Body of pancreas (tissue), 4 donors: ENCODE results near the gene GRK7. TPM values are rescaled to one million over a fixed set of nuclear protein-coding genes. Genes with fewer than 3 reads are reported as not detected.

Experiments
- ATAC-seq: fragments of 150-250 bp; one replicate; pipeline ENCODE4 v1.9.1; 2016
- DNase-seq, 4 donors: peaks; one replicate each; pipeline ENCODE4 v3.0.0-alpha.2; 2019
- H3K27ac ChIP-seq, 4 donors: fragments of 200-600 bp; sonication (generic); 1 replicate in 3 of 4; 2 replicates in 1 of 4; pipeline versions ENCODE4 v1.5.1 to v1.6.1; 2016 to 2019; ENCODE audit warnings: mild to moderate bottlenecking in 1 of 4, mixed read lengths in 1 of 4, moderate library complexity in 1 of 4
- H3K27me3 ChIP-seq, 2 donors: fragments of 200-600 bp; sonication (generic); one replicate each; pipeline ENCODE4 v1.6.0; 2016; ENCODE audit warnings: mild to moderate bottlenecking in 1 of 2
- H3K36me3 ChIP-seq, 2 donors: fragments of 200-600 bp; sonication (generic); replicated peaks in 1 of 2; 2 replicates each; pipeline ENCODE4 v1.5.1; 2016; ENCODE audit warnings: low read depth in 2 of 2; ENCODE audit not compliant: insufficient read depth in 1 of 2
- H3K4me1 ChIP-seq: fragments of 200-600 bp; sonication (generic); one replicate; pipeline ENCODE4 v1.6.0; 2016
- H3K4me3 ChIP-seq, 2 donors: fragments of 200-600 bp; sonication (generic); 1 replicate in 1 of 2; 2 replicates in 1 of 2; pipeline ENCODE4 v1.5.1; 2016 to 2019
- H3K9me3 ChIP-seq, 3 donors: fragments of 200-600 bp; sonication (generic); 1 replicate in 2 of 3; 2 replicates in 1 of 3; pipeline ENCODE4 v1.5.1; 2016
- CTCF ChIP-seq, 7 experiments: fragments of 450-650 bp in 4 of 7; fragments of 200-600 bp in 3 of 7; sonication (generic) in 3 of 7; IDR thresholded peaks; one replicate each; pipeline ENCODE4 v1.5.1; 2016 to 2019; ENCODE audit warnings: antibody characterized with exemption in 7 of 7
- POLR2A ChIP-seq, 3 donors: fragments of 450-650 bp; IDR thresholded peaks; one replicate each; pipeline ENCODE4 v1.6.1; 2016; ENCODE audit warnings: antibody characterized with exemption in 3 of 3, mild to moderate bottlenecking in 2 of 3
- WGBS, 2 donors: methylation state at CpG; one replicate each; pipeline ENCODE4 v1.1.5; 2017; 5-methylcytosine and 5-hydroxymethylcytosine counted together
- intact Hi-C: fragments of 100-400 bp; cut with DNase I; formaldehyde crosslinking; loops from one replicate; pipeline ENCODE4 v1.15.1; 2023
- total RNA-seq, 2 donors: library from RNA; depleted of rRNA; stranded (reverse); fragments of >200 nt; gene quantifications; one replicate each; pipeline ENCODE4 v1.1.0, GENCODE V29; 2016

GRK7 gene
- total RNA-seq, 2 donors from 2014 or later, result not detected

GRCh38 chr3:141764465-141764864 lies 1.3 kb downstream of the GRK7 start:
- ATAC-seq (no peak), DNase-seq (no peak)
- Histone ChIP-seq H3K36me3 (no peaks in the 10 kb centered on the region), H3K27me3 (no peaks in the 10 kb centered on the region), H3K27ac (no peak overlapping the region), H3K4me1 (no peaks in the 10 kb centered on the region), H3K4me3 (no peak overlapping the region), H3K9me3 (no peaks in the 10 kb centered on the region)
- intact Hi-C loops, result no loop called here
- TF ChIP-seq CTCF (IDR thresholded peaks at IDR 0.05), result no peak
- no peak for TF ChIP-seq POLR2A (IDR thresholded peaks at IDR 0.05)
- 96 to 100% methylated on average over 1 of the region's 1 CpG for WGBS, 2 donors

GRCh38 chr3:141764986-141765385 lies 1.8 kb downstream of the GRK7 start:
- Histone ChIP-seq H3K9me3 (no peaks in the 10 kb centered on the region), H3K27ac (no peak overlapping the region), H3K4me3 (no peak overlapping the region), H3K27me3 (no peaks in the 10 kb centered on the region), H3K36me3 (no peaks in the 10 kb centered on the region), H3K4me1 (no peaks in the 10 kb centered on the region)
- 63 to 88% methylated on average over 2 of the region's 2 CpGs for WGBS, 2 donors
- DNase-seq (no peak), ATAC-seq (no peak)
- TF ChIP-seq POLR2A (IDR thresholded peaks at IDR 0.05) (no peak), CTCF (IDR thresholded peaks at IDR 0.05) (no peak)
- intact Hi-C loops, result no loop called here

- WGBS, 2 donors, result 75 to 83% methylated on average over 2 of the region's 2 CpGs
Measured at GRCh38 chr3:141767066-141767465, 3.9 kb downstream of the GRK7 start.

GRCh38 chr3:141769221-141769894 lies 6.2 kb downstream of the GRK7 start:
- H3K27ac ChIP-seq, result no peak overlapping the region
- 49% methylated on average over 6 of the region's 6 CpGs for WGBS, 2 donors
- no peaks in the 10 kb centered on the region for H3K36me3 ChIP-seq
- ATAC-seq (no peak), DNase-seq (no peak)
- no peaks in the 10 kb centered on the region for H3K9me3 ChIP-seq
- H3K4me3 ChIP-seq, result no peak overlapping the region
- TF ChIP-seq POLR2A (IDR thresholded peaks at IDR 0.05) (no peak), CTCF (IDR thresholded peaks at IDR 0.05) (no peak)
- H3K27me3 ChIP-seq, result no peaks in the 10 kb centered on the region
- H3K4me1 ChIP-seq, result no peaks in the 10 kb centered on the region
- intact Hi-C loops, result no loop called here

More at GRCh38 chr3:141767066-141767465, 3.9 kb downstream of the GRK7 start:
- Histone ChIP-seq H3K4me1 (no peaks in the 10 kb centered on the region), H3K4me3 (no peak overlapping the region), H3K36me3 (no peaks in the 10 kb centered on the region), H3K9me3 (no peaks in the 10 kb centered on the region), H3K27ac (no peak overlapping the region), H3K27me3 (no peaks in the 10 kb centered on the region)
- ATAC-seq (no peak), DNase-seq (no peak)
- intact Hi-C loops, result no loop called here
- no peak for TF ChIP-seq POLR2A (IDR thresholded peaks at IDR 0.05)
- no peak for TF ChIP-seq CTCF (IDR thresholded peaks at IDR 0.05)

GRCh38 chr3:141773676-141774075 lies 10.5 kb downstream of the GRK7 start:
- ATAC-seq (no peak), DNase-seq (no peak)
- H3K27me3 ChIP-seq, result no peaks in the 10 kb centered on the region
- WGBS, 2 donors, result 90 to 93% methylated on average over 6 of the region's 6 CpGs
- H3K4me3 ChIP-seq, result no peak overlapping the region
- no peaks in the 10 kb centered on the region for H3K4me1 ChIP-seq
- TF ChIP-seq CTCF (IDR thresholded peaks at IDR 0.05), result no peak
- no peak for TF ChIP-seq POLR2A (IDR thresholded peaks at IDR 0.05)
- no peaks in the 10 kb centered on the region for H3K9me3 ChIP-seq
- intact Hi-C loops, result no loop called here
- H3K27ac ChIP-seq, result no peak overlapping the region
- H3K36me3 ChIP-seq, result no peaks in the 10 kb centered on the region
